ENCODE results near the gene CHRNB2. TPM values are rescaled to one million over a fixed set of nuclear protein-coding genes. Genes with fewer than 3 reads are reported as not detected.

CHRNB2 gene
- total RNA-seq, 1 donor from 2014 or later = not detected

DNA sequence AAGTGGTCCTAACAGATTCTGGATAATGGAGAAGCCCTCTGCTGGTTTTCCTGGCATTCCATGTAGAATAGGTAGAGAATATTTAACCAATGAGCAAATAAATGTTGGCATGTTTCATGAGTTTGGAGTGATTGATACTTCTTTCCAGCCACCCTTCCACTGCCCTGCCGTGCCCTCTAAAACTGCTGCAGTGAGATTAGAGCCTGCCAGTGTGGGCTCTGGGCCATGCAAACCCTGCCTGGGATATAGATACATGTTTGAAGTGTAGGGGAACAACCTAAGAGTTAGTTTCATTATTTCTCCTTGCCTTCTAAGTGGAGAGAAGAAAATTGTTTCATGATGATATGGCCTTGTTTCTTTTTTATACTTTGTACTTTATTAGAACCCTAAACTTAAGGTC lies 19.6 kb upstream of the CHRNB2 start:
- no peak overlapping the region for H3K4me3 ChIP-seq (ENCODE audit: low read depth, low read length)
- TF ChIP-seq, protein P1, sequence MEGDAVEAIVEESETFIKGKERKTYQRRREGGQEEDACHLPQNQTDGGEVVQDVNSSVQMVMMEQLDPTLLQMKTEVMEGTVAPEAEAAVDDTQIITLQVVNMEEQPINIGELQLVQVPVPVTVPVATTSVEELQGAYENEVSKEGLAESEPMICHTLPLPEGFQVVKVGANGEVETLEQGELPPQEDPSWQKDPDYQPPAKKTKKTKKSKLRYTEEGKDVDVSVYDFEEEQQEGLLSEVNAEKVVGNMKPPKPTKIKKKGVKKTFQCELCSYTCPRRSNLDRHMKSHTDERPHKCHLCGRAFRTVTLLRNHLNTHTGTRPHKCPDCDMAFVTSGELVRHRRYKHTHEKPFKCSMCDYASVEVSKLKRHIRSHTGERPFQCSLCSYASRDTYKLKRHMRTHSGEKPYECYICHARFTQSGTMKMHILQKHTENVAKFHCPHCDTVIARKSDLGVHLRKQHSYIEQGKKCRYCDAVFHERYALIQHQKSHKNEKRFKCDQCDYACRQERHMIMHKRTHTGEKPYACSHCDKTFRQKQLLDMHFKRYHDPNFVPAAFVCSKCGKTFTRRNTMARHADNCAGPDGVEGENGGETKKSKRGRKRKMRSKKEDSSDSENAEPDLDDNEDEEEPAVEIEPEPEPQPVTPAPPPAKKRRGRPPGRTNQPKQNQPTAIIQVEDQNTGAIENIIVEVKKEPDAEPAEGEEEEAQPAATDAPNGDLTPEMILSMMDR (conservative IDR thresholded peaks at IDR 0.05; ENCODE audit: low read depth, low read length) = no peak
- no peak for DNase-seq (ENCODE audit: low read depth)

DNA sequence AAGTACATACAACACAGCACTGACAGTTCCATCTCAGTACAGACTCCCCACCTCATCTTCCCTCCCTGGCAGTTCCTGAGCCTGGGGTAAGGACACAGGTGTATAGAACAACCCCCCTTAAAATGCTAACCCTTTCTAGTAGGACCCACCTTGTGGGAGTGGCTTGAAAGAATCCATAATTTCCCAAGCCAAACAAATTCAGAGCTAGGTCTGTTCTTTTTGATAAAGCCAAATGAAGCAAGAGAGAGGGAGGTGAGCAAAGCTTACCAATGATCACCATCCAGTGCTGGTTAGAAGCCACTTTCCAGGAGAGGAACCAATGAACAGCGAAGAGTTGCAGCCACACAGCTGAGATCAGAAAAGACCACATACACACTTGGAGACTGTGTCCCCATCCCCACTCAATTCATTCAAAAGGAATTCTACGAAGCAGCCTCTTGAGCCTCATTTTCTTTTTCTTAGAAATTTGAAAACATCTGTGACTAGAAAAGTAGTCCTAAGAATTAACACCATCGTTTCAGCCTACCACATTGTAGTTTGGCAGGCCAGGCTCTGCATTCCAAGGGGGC lies 18.3 kb upstream of the CHRNB2 start:
- TF ChIP-seq, protein P1 (conservative IDR thresholded peaks at IDR 0.05; ENCODE audit: low read depth, low read length) = no peak
- no peak for DNase-seq (ENCODE audit: low read depth)
- no peak overlapping the region for H3K4me3 ChIP-seq (ENCODE audit: low read depth, low read length)

DNA sequence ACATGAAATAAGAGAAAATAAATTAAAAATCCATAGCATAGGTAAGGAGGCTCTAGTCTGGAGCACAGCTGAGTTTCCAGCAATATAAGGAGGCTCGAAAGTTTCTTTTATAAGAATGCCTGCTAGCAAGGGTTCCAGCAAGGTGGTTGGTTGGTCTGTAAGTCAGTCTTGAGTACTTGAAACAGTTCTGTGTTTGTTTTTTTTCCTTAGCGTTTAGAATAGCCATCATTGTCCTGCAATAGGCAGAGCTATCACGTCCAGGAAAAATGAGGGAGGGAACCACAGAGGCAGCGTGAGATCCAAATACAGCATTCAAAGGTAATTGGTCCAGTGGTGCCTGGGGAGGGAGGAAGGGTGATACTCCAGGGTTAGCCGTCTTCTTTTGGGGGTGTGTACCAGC lies 17.5 kb upstream of the CHRNB2 start:
- no peak overlapping the region for H3K4me3 ChIP-seq (ENCODE audit: low read depth, low read length)
- TF ChIP-seq, protein P1 (conservative IDR thresholded peaks at IDR 0.05; ENCODE audit: low read depth, low read length) = no peak
- DNase-seq (ENCODE audit: low read depth) = no peak

DNA sequence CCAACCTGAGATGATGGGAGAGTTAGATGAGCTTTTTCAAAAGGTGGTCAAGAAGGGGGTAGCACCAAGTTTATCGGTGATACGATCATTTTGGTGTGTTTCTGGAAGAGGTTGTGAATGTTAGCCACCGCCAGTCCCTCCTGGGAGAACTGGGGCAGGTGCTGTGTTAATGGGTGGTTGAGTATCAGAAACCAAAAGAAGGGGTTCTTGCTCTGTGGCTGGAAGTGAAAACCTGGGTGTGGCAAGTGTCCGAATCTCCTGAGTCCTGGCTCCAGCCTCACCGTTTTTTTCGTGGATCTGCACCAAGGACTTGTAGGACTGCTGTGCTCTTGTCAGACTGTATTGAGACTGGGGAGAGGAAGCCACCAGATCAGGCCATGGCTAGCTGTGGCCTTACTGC lies 16.9 kb upstream of the CHRNB2 start:
- DNase-seq (ENCODE audit: low read depth) = no peak
- TF ChIP-seq, protein P1 (conservative IDR thresholded peaks at IDR 0.05; ENCODE audit: low read depth, low read length) = no peak
- H3K4me3 ChIP-seq (ENCODE audit: low read depth, low read length) = no peak overlapping the region

DNA sequence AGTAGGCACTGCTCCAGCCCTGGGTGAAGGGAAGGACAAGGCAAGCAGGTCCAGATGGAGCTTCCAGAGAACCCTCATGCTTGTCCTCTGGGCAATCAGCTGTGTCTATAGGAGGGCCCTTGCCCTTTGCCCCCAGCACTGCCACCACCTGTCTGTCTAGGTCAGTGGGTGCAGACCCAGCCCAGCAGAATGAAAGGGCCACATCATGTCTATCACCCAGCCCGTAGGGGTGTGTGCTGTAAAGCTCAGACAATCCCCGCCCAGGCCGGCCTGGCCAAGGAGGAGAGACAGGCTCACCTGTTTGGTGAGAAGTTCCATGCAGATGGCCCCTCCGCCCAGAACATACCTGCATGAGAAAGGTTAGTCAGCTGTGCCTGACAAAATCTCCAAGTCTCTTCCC lies 16.1 kb upstream of the CHRNB2 start:
- TF ChIP-seq, protein P1 (conservative IDR thresholded peaks at IDR 0.05; ENCODE audit: low read depth, low read length) = no peak
- no peak overlapping the region for H3K4me3 ChIP-seq (ENCODE audit: low read depth, low read length)
- DNase-seq (ENCODE audit: low read depth) = no peak

DNA sequence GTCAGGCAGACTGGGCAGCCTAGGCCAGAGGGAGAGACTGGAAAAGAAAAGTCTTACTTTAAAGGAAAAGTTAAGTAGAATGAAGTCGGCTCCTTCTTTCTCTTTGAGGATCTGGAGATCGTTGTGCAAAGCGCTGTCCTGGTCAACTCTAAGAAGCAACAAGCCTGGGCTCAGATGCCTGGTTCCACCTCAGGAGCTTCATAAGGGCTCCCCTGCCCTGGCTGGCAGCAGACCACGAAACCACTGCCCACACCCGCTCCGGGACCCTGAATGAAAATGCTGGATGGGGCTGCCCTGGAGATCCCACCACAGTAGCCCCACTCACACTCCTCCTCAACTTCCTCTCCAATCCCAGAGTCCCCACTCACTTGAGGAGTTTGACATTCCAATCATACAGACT lies 15.5 kb upstream of the CHRNB2 start:
- no peak for DNase-seq (ENCODE audit: low read depth)
- H3K4me3 ChIP-seq (ENCODE audit: low read depth, low read length) = no peak overlapping the region
- TF ChIP-seq, protein P1 (conservative IDR thresholded peaks at IDR 0.05; ENCODE audit: low read depth, low read length) = no peak

Data from epithelial cell of proximal tubule (primary cell).